HG02610 (cell line): Measurements from ENCODE around the gene YWHAG.
A peak's percentile ranks its signal among the peaks of the same experiment; 100 is the strongest.
"Not testable (repeated sequence)": the region's sequence is repeated elsewhere in the genome, so short reads cannot be mapped to it uniquely, and the experiment has no call there.

Experiments
- ATAC-seq: cut with Tn5 transposase; IDR thresholded peaks from one replicate; pipeline ENCODE4 v1.9.1; 2021; ENCODE audit warnings: mild to moderate bottlenecking, moderate library complexity; ENCODE audit not compliant: unreplicated experiment

YWHAG gene

DNA sequence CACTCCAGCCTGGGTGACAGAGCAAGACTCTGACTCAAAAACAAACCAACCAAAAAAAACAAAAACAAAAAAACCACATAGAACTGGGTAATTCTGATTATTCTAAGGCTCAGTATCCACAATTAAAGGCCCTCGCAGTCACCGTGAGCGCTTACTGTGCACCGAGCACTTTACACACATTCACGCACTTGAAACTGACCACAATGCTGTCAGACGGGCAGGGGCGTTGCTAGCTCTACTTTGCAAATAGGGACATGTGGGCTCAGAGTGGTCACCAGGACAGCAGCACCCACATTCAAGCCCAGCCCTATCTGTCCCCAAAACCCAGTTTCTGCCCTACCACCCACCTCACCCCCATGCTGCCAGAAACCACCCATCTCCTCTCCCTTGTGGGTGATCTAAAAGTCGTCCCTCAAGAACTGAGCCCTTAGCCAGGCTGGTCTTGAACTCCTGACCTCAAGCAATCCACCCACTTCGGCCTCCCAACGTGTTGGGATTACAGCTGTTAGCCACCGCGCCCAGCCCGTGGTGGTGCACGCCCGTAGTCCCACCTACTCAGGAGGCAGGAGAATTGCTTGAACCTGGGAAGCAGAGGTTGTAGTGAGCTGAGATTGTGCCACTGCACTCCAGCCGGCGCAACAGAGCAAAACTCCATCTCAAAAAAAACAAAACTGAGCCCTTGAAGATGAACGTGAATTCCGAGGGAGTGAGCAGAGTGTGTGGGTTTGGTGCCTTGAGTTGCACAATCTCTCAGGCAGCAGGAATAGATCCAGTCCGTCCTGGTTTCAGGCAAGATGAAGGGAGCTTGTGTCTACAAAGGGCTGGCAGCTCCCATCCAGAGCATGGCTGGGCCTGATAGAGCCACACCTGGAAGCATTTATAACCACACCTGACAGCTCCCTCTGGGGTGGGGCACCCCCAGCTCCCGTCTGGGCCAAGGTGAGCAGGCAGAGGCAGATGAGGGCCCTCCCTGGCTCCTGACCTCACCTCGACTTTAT is 61.7 kb downstream of the YWHAG start:
- ATAC-seq = no peak

DNA sequence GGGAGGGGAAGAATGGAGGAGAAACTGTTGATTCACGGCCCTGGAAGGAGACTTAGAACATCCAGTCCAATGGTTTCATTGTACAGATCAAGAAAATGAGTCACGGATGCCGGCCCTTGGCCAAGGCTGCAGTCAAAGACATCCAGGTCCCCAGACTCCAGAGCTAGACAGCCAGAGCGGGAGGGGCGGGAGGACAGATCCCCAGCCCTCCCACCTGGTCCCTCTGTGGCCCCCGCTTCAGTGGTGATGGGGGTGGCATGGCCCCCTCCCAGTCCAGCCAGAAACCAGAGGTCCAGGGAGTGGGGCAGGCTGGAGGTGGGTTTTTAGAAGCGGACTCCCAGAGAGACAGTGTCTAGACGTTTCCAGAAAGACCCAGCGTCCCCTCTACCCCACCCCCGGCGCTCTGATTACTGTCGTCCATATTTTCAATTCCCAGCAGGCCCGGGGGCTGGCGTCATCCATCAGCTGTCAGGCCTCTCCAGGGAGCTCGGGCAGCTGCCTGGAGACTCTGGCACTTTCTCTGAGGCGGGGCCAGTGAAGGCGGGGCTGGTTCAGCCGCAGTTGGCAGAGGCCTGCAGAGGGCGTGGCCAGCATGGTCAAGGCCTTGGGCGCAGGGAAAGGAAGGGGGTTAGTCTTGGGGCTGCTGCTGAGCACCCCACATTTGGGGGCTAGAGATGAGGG is 64.3 kb downstream of the YWHAG start:
- no peak for ATAC-seq

DNA sequence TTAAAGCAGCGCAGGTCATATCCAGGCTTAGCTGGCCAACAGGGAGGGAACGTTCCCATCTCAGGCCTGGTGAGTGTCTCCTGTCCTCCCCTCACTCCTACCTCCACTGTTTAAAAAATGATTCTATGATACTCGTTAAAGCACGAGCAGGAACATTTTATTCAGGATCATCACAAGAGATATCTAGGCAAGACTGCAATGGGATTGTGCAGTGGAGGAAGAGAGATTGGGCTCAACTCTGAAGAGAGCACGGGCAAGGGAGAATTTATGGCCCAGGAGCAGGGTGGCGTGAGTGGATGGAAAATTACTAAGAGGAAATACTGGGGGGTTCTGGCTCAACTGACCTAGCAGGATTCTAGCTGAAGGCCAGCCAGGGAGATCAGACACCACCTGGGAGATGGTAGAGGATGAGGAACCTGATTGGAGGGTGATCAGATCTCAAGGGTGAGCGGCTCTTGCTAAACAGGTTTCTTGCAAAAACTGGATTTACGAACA is 65.3 kb downstream of the YWHAG start:
- ATAC-seq = no peak

DNA sequence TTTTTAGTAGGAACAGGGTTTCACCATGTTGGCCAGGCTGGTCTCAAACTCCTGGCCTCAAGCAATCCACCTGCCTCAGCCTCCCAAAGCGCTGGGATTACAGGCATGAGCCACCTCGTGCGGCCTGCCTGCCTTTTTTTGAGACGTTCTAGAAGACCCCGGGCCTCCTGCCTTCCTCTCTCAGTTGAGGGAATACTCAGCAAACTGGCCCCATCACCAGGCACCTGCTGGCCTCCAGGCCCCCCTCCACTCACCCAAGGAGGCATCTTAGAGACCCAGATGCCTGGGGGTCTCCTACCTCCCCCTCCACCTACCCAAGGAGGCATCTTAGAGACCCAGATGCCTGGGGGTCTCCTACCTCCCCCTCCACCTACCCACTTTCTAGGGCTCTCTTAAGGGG is 65.9 kb downstream of the YWHAG start:
- not testable (repeated sequence) for ATAC-seq

DNA sequence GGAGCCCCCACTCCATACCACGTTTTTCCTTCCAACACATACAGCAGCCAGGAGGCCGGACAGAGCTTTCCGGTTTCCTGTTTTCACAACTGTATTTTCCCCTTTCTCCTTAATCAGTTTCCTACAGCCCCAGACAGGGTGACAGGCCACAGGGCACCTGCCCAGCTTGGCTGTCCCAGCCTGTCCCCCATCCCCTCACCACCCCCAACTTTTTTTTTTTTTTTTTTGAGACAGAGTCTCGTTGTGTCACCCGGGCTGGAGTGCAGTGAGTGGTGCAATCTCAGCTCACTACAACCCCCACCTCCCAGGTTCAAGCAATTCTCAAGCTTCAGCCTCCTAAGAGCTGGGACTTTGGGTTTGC is 66.6 kb downstream of the YWHAG start:
- ATAC-seq = peak; percentile 15

DNA sequence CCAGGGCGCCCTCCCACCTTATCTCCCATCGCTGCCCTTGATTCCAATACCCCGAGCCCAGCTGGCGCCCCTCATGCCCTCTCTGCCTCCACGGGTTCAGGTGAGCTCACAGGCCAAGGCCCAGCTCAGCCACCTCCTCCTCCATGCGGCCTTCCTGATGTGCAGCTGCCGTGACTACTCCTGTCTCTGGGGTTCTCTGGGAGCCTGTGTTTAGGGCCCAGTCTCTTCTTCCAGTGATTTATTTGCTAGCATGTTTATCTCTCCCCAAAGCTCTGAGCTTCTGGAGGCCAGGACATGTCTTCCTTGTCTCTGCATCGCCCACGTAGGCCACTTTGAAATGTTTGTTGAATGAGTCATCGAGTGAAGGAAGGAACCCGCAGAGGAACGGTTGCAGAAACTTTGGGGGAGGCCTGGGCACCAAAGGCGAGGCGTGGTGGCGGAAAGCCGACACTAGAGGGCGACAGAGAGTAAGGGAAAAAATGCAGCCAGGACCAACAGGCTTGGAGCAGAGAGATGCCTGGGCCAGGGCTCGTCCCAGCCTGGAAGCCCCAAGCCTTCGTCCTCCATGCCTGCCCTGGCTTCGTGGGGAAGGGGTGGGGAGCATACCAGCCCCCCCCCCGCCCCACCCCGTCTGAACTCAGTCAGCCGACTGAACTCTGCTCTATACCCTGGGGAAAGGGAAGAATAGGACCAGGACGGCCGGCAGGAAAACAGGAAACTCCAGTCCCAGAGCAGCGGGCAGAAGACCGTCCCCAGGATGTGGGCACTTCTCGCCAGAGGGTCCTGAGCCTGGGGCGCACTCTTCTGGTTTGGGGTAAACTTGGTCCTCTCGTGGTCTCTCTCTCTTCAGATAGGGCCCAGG is 67.2 kb downstream of the YWHAG start:
- peak; percentile 76 for ATAC-seq

DNA sequence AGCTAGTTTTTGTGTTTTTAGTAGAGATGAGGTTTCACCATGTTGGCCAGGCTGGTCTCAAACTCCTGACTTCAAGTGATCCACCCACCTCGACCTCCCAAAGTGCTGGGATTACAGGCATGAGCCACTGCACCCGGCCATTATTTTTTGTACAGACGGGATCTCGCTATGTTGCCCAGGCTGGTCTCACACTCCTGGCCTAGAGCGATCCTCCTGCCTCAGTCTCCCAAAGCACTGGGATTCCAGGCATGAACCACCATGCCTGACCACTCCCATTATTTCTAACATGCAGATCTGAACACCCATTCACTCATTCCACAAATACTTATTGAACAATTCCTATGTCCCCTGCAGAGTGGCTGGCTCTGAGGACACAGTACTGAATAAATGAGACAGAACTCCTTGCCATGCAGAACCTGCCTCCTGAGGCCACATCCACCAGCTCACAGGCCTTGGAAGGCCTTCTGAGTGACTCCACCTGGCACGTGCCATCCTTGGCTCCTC is 67.9 kb downstream of the YWHAG start:
- ATAC-seq = not testable (repeated sequence)

DNA sequence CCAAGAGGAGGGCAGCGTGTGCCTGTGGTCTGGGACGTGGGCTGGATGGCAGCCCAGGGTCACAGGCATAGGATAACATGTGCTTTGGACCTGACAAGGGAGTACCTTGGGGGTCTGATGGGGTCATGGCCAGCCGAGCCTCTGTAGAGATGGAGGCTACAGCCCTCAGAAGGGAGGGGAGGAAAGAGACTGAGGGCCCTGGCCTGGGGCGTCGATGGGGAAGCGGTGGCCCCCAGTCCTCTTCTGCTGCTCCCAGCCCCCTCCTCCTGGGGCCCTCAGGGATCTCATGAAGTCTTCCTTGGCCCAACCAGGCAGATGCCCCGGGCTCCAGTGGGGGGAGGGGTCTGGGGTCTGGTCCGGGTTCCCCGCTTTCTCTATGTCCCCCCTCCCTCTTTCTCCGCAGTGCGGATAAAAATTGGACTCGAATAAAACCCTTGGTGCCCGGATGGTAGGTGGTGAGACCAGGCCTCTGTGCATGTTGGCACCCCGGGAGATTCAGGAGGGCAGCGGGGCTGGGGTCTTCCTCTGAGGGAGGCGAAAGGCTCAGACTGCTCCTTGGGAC is 71.9 kb downstream of the YWHAG start:
- ATAC-seq = no peak

DNA sequence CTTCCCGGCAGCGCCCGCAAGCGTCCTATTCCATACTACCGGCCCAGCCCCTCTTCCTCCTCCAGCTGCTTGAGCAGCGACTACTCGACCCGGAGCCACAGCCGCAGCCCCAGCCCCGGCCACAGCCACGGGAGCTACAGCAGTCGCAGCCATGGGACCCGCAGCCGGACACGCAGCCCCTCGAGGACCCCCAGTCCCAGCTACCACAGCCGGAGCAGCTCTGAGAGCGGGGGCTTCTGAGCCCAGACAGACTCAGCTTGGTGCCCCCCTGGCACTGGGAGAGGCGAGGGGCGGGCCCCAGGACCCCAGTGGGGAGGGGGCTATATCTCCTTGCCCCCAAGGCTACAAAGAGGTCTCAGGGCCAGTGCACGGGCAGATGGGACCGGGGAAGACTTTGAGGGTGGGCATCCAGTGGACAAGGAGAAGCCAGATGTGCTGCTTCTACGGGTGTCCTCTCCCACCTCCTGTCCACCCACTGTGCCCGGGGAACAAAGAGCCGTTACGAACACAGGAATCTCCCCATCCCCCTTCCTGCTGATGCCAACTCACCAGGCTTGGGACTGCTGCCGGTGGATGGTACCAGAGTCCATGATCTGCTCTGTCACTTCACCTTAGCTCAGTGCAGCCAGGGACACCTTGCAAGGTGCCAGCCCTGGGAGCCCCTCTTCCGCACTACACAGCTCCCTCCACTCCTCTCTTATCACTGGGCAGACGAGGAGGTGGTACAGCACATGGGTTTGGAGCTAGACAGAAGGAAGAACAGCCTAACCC is 73.0 kb downstream of the YWHAG start:
- ATAC-seq = no peak

DNA sequence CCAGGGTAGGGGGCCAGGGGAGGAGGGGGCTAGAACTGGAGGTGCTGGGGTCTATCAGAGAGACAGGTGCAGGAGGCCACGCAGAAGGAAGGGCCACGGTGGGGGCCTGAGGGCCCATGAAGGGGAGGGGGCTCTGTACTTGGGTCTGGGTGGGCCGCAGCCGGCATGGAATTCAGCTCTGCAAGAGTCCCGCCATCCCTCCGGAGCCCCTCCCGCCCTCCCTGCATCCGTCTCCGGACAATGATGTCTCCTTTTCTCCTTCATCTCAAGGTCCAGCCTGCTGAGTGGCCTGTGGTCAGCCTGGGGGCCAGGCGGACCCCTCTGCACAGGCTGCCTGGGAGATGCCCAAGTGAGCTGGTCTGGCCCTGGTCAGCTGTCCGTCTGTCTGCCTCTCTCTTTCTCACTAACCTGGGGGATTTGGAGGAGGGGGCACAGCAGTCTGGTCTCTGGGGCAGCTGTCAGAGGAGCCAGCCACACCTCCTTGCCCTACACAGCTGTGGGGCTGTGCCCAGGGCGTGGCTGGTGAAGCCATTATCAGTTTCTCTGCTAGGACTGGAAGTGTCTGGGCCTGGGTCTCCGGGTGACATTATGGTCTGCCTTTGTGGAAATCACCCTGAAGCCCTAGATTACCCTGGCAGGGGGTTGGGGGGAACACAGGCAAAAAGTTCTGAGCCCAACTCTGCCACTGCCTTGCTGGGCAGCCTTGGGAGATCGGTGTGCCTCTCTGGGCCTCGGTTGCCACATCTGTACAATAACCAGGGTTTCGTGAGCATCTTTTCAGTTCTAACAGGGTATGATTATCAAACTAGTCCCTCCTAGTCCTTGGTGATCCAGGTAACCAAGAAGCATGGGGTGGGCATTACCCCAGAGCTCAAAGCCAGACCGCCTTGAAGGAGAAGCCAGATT is 75.3 kb downstream of the YWHAG start:
- ATAC-seq = no peak

DNA sequence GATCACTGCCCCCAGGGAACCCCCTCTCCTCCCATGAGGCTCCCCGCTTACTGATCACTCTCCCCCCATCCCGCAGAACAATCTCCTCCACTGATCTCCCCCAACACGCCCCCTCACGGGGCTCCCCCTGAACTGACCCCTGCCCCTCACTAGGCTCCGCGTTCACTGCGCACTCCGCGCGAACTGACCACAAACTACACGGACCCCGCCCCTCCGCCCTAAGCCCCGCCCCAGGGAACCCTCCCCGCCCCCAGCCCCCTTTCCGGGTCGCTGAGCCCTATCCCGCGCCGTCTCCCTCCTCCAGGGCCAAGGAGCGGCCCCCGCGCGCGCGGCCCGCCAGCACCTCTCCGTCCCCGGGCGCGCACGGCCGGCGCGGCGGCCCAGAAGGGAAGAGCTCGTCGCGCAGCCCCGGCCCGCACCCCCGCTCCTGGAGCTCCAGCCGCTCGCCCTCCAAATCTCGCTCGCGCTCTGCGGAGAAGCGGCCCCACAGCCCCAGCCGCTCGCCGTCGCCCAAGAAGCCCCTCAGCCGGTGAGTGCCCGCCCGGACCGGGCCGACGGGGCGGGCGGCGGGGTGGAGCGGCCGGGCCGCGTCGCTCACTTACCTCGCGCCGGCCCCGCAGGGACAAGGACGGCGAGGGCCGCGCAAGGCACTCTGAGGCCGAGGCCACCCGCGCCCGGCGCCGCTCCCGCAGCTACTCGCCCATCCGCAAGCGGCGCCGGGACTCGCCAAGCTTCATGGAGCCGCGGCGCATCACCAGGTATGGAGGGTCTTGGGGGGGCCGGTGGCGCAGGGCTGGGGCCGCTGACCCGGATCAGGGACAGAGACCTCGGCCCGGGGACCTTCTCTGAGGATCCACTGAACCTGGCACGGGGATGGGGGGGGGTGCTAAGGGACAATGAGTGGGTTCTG is 76.2 kb downstream of the YWHAG start:
- ATAC-seq = no peak

DNA sequence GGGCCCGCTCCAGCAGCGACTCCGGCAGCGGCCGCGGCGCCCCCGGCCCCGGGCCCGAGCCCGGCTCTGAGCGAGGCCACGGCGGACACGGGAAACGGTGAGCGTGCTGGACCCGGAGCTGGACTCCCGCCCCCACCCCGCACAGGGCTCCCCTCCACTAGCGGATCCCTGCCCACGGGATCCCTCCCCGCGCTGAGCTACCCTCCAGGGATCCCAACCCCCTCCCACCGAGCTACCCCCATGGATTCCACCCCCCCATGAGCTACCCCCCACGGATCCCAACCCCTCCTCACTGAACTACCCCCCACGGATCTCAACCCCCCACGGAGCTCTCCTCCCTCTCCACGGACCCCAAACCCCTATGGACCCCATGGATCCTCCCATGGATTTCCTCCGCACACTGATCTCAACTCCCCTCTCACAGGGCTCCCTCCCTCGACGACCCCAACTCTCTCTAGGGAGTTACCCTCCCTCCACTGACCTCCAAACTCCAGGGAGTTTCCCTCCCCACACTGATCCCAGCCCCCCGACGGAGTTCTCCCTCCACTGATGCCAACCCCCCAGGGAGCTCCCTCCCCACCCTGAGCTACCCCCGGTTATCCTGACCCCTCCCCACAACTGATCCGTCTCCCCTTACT is 77.0 kb downstream of the YWHAG start:
- no peak for ATAC-seq

DNA sequence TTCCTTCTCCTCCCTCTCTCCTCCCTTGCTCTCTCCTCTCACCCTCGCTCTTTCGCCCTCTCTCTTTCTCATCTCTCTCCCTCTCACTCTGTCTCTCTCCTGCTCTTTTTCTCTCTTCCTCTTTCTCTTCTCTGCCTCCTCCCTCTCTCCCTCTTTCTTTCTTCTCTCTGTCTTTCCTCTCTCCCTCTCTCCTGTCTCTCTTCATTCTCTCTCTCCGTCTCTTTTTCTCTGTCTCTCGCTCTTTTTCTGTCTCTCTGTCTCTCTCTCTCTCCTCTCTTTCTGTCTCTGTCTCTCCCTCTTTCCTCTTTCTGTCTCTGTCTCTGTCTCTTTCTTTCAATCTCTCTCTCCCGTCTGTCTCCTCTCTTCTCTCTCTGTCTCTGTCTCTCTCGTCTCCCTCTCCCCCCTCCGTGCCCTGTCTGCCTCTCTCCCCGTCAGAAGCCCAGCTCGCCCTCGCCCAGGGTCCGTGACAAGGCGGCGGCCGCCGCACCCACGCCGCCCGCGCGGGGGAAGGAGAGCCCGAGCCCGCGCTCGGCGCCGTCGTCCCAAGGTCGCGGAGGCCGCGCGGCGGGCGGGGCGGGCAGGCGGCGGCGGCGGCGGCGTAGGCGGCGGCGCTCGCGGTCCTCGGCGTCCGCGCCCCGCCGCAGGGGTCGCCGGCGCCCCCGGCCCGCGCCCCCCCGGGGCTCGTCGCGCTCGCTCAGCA is 77.6 kb downstream of the YWHAG start:
- no peak for ATAC-seq

DNA sequence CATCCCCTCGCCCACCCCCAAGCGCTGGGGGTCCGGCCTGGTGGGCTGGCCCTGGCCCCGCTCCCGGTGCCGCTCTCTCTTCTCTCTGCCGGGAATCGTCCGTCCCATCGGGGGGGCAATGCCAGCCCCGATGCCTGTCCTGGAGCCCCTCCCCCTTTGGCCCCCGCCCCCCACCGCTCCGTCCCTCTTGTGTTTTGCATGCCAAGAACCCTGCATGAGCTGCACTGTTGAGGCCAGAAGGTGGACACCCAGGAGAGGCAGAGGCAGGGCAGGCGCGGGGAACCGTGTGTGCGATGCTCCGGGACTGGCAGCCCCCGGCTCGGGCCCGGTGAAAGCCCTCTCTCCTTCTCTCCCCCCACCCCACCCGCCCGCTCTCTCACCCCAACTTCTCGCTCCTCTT is 78.4 kb downstream of the YWHAG start:
- ATAC-seq = no peak

DNA sequence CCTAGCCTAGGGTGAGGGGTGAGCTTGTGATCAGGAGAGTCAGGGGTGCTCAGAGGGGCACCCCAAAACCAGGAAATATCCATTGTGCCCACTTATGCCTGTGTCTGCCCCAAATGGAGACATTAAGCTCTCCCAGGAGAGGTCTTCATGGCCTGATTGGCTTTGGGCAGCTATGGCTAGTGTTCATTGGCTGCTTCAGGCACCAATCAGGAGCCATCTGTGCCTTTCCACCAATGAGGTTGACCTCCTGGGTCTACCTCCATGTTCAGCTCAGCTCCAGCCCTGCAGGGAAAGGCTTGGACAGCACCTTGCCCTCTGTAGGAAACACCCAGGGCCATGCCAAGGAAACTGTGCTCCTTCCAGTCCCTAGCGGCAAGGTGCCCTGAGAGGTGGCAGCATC is 80.3 kb downstream of the YWHAG start:
- ATAC-seq = no peak
